Right lobe of liver (tissue), 4 donors: Measurements from ENCODE around the gene SERP2.

ENCODE experiments used
- CTCF ChIP-seq, 4 donors: fragments of 200-600 bp in 3 of 4; fragments of 450-650 bp in 1 of 4; IDR thresholded peaks; one replicate each; pipeline versions ENCODE4 v1.5.1 to v1.8.0; 2016 to 2022; ENCODE audit warnings: antibody characterized with exemption in 4 of 4, mild to moderate bottlenecking in 2 of 4
- POLR2A ChIP-seq: fragments of 450-650 bp; IDR thresholded peaks from one replicate; pipeline ENCODE4 v1.6.1; 2017; ENCODE audit warnings: antibody characterized with exemption, mild to moderate bottlenecking
- donor health status: DM: no; HTN: no; CAD: no.
- donor health status: DM: no; HTN: no; CAD: no.
- donor health status: DM: no; HTN: yes; CAD: no.

DNA sequence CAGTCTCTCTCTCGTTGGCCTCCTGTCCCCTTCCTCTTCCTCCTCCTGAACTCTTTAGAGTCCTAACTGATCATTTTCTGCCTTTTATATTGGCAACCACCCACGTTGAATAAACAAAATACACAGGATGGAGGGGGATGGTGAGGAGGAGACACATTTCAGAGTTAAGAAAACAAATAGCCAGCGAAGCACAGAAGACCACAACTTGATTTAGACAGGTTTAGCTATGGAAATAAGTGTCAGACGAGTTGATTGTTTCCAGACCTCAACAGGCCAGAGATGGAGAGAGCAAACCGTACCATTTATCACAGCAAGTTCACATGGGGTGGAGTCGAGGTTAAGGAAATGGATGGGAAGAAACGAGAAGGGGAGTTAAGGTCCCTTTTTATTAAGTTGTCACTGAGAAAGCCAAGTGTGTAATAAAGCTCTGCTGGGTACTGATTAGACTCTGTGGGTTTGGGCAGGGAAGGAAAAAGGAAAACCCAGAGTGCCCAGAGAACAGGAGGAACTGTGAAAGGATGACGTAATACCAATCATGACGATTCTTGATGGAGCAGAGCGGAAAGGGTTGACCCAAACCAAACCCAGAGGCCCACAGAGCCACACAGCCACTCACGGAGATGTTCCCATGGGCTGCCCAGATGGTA lies 11.1 kb upstream of the SERP2 start:
- TF ChIP-seq CTCF (IDR thresholded peaks at IDR 0.05) (no peak), POLR2A (no peak)
